Mucosa of rectum (tissue), 2 donors: ENCODE data around the gene NDUFS3.
A peak's percentile ranks its signal among the peaks of the same experiment; 100 is the strongest.
"Not testable (repeated sequence)": the region's sequence is repeated elsewhere in the genome, so short reads cannot be mapped to it uniquely, and the experiment has no call there.

ENCODE experiments used
- H3K27ac ChIP-seq, 2 donors: one replicate each; pipeline ENCODE4 v1.7.0; 2013; ENCODE audit warnings: inconsistent platforms in 2 of 2, low read depth in 2 of 2, low read length in 2 of 2
- H3K27me3 ChIP-seq, 2 donors: one replicate each; pipeline ENCODE4 v1.7.0; 2013; ENCODE audit warnings: low read length in 2 of 2; ENCODE audit not compliant: control insufficient read depth in 2 of 2, insufficient read depth in 2 of 2
- H3K36me3 ChIP-seq, 2 donors: one replicate each; pipeline ENCODE4 v1.7.0; 2013; ENCODE audit warnings: low read length in 2 of 2; ENCODE audit not compliant: control insufficient read depth in 2 of 2, insufficient read depth in 2 of 2
- H3K4me1 ChIP-seq, 2 donors: one replicate each; pipeline ENCODE4 v1.7.0; 2013; ENCODE audit warnings: low read length in 2 of 2, mild to moderate bottlenecking in 1 of 2; ENCODE audit not compliant: control insufficient read depth in 2 of 2, insufficient read depth in 2 of 2
- H3K4me3 ChIP-seq, 2 donors: one replicate each; pipeline ENCODE4 v1.7.0; 2013; ENCODE audit warnings: low read length in 2 of 2
- H3K9ac ChIP-seq, 2 donors: one replicate each; pipeline ENCODE4 v1.7.0; 2013; ENCODE audit warnings: low read length in 2 of 2, low read depth in 1 of 2, mild to moderate bottlenecking in 1 of 2
- H3K9me3 ChIP-seq, 2 donors: one replicate each; pipeline ENCODE4 v1.7.0; 2013; ENCODE audit warnings: low read length in 2 of 2; ENCODE audit not compliant: control insufficient read depth in 2 of 2
- donor health status: healthy.
- donor health status: Normal muscosa, but diverticular disease.

NDUFS3 gene

DNA sequence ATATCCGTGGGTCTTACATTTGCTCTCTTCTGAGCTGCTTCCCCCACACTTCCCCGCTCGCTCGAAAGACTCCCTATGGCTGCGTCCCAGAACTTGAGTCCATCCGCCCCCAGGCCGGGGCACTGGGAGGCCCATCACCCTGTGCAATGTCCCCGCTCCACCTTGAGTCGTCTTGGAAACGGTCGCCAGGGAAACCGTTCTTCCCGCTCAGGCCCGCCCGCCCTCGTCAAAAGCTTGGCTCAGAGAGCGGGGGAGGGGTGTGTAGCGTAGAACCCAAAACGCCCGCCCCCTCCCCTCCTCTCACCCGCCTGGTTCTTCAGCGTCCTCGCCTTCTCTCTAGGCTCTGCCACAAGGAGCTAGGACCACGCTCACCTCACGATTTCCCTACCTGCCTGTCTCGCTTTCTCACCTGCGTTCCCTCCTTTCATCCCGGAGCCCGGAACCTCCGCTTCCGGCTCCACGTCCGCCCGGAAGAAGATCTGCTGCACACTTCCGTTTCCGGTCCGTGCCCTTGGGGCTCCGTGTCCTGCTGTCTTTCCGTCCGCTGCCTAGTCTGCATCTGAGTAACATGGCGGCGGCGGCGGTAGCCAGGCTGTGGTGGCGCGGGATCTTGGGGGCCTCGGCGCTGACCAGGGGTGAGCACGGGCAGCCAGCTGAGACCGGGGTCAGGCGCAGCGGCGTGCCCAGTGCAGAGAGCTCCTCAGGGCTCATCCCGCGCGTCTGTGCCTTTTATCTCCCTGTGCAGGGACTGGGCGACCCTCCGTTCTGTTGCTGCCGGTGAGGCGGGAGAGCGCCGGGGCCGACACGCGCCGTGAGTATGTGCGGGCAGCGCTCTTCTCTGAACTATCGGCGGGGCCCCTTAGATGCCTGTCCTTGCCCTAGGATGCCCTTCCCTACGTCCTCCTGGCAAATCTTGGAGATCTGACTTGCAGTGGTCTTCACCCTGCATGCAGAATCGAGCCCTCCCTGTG is at the start of gene NDUFS3, which contains the start of gene KBTBD4:
Gene NDUFS3, plus strand, starts transcription at position 551 of the 971 bp plus-strand sequence. Its CDS starts 18 bp downstream, at position 569.
Gene KBTBD4, minus strand, starts transcription at position 447 of the 971 bp plus-strand sequence. Its CDS starts 19 bp downstream, at position 428.
- H3K27ac ChIP-seq, result peak within 1 kb of the TSS; percentile 86 to 88
- H3K4me3 ChIP-seq, result peak within 1 kb of the TSS; percentile 88 to 96
- peaks cover 26 to 44% of the 10 kb centered on the region in 2 donors for H3K36me3 ChIP-seq
- H3K27me3 ChIP-seq, result no peaks in the 10 kb centered on the region
- H3K9me3 ChIP-seq, result no peaks in the 10 kb centered on the region
- H3K9ac ChIP-seq, result peak within 1 kb of the TSS; percentile 86 to 99
- H3K4me1 ChIP-seq, result peaks cover 17 to 19% of the 10 kb centered on the region in 2 donors

DNA sequence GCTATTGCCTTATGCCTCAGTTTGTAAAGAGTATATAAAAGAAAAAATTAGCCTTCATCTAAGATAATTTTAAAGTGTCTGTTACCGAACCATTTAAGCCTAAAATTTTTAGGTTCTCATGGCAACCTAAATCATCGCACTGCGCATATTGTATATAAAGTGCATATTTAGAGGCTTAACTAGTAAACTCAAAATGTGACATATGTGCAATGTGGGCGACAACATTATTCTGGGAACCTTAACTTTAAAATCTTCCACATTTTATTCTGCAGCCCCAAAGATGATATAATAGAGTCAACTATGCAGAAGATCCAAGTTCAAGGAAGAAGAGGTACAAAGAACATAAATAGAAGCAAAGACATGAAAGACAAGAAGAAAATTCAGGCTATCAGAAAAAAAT is 48.9 kb upstream of the NDUFS3 start:
- Histone ChIP-seq H3K36me3 (peaks cover 0 to 5% of the 10 kb centered on the region in 2 donors), H3K4me1 (peaks cover 0 to 4% of the 10 kb centered on the region in 2 donors), H3K4me3 (no peak overlapping the region), H3K27me3 (no peaks in the 10 kb centered on the region), H3K9ac (no peak overlapping the region), H3K9me3 (no peaks in the 10 kb centered on the region), H3K27ac (no peak overlapping the region)

DNA sequence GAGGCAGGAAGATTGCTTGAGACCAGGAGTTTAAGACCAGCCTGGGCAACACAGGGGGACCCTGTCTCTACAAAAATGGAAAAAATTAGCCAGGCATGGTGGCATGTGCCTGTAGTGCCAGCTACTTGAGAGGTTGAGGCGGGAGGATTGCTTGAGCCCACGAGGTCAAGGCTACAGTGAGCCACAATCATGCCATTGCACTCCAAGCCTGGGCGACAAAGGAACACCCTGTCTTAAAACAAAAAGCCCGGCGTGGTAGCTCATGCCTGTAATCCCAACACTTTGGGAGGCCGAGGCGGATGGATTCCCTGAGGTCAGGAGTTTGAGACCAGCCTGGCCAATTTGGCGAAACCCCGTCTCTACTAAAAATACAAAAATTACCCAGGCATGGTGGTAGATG is 48.2 kb upstream of the NDUFS3 start:
- H3K27ac ChIP-seq, H3K36me3 ChIP-seq, H3K27me3 ChIP-seq, H3K9ac ChIP-seq, H3K9me3 ChIP-seq, H3K4me3 ChIP-seq, H3K4me1 ChIP-seq: not testable (repeated sequence)

DNA sequence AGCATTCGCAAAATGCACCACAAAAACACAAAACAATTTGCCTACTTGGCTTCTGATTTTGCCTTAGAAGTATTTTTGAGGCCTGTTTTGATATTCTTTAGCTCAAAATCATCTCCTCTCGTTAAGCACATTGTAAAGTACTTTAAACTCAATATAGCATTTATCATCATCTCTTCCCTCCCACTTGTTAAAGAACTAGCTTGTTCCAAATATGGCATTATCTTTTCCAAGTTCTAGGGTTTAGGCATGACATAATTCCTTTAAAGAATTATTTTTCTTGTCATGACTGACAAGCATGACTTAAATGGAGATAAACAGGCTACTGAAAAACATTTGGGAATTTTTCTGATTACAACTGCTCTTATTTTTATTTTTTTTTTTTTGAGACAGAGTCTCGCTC is 47.2 kb upstream of the NDUFS3 start:
- H3K27ac ChIP-seq, result no peak overlapping the region
- H3K9ac ChIP-seq, result no peak overlapping the region
- no peaks in the 10 kb centered on the region for H3K9me3 ChIP-seq
- no peaks in the 10 kb centered on the region for H3K27me3 ChIP-seq
- H3K4me1 ChIP-seq, result peaks cover 0 to 4% of the 10 kb centered on the region in 2 donors
- no peak overlapping the region for H3K4me3 ChIP-seq
- H3K36me3 ChIP-seq, result peaks cover 0 to 5% of the 10 kb centered on the region in 2 donors

DNA sequence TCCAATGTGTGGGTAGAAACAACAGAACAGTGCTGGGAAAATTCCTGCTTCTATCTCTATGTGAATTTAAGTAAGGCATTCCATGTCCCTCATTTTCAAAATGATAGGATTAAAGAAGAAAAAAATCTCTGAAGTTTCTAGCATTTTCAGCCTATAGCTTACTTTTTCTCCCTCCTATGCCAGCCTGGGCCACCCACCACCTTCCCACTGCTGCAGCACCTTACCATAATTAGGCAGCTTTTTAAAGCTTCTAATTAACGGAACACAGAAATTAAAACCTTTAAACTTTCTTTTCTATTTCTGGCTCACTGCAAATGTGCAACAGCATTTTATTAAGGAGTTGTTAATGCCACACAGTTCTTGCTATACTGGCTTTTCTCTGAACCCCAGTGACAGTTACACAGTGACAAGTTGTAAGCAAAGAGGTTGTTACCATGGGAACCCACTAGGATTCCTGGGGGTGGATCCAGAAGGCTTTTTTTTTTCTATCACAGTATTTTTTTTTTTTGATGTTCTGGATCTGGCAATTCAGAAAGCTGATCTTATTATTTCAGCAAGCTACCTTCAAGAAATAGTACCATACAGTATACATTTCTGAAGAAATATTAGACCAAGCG is 46.2 kb upstream of the NDUFS3 start:
- no peak overlapping the region for H3K27ac ChIP-seq

DNA sequence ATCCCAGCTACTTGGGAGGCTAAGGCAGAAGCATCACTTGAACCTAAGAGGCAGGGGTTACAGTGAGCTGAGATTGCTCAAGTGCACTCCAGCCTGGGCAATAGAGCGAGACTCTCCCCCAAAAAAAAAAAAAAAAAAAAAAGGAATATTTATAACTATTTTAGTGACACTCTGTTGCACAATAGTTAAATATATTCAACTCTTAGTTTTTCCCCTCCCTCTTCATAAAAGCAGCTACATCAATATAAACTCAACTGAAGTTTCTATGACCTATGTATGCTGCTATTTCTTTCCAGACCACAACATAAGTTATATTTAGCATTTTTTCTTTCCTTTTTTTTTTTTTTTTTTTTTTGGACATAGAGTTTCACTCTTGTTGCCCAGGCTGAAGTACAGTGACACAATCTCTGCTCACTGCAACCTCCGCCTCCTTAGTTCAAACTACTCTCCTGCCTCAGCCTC is 45.2 kb upstream of the NDUFS3 start:
- no peaks in the 10 kb centered on the region for H3K27me3 ChIP-seq
- no peak overlapping the region for H3K9ac ChIP-seq
- H3K27ac ChIP-seq, result no peak overlapping the region
- H3K36me3 ChIP-seq, result peaks cover 0 to 5% of the 10 kb centered on the region in 2 donors
- no peaks in the 10 kb centered on the region for H3K9me3 ChIP-seq
- H3K4me3 ChIP-seq, result no peak overlapping the region
- peaks cover 0 to 4% of the 10 kb centered on the region in 2 donors for H3K4me1 ChIP-seq

More for the DNA sequence above, 46.2 kb upstream of the NDUFS3 start:
- Histone ChIP-seq H3K4me1 (peaks cover 0 to 4% of the 10 kb centered on the region in 2 donors), H3K9ac (no peak overlapping the region), H3K36me3 (peaks cover 0 to 5% of the 10 kb centered on the region in 2 donors), H3K9me3 (no peaks in the 10 kb centered on the region), H3K27me3 (no peaks in the 10 kb centered on the region), H3K4me3 (no peak overlapping the region)

DNA sequence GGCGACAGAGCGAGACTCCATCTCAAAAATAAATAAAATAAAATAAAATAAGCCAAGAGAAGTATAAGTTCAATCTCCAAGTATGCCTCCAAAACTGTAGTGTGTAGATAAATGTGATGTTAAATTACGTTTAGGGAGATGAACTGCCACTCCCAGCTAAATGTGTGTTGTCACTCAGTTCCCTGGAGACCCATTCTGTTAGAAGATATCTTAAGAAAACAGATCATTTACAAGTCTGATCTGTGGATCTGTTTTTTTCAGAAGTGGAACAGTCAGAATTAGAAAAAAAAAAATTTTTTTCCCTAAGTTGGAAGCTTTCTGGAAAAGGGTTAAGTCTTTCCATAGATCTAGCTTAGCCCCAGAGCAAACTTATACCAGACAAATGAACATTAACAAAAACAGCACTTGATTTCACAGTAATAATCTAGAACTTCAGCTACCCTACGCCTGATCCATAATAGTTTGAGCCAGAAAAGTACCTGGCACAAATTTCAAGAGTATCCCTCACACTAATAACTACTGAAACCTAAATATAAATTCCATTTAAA is 44.1 kb upstream of the NDUFS3 start:
- H3K27me3 ChIP-seq, result no peaks in the 10 kb centered on the region
- no peak overlapping the region for H3K27ac ChIP-seq
- H3K36me3 ChIP-seq, result peaks cover 0 to 5% of the 10 kb centered on the region in 2 donors
- no peak overlapping the region for H3K4me3 ChIP-seq
- peaks cover 6 to 8% of the 10 kb centered on the region in 2 donors for H3K4me1 ChIP-seq
- H3K9ac ChIP-seq, result no peak overlapping the region
- no peaks in the 10 kb centered on the region for H3K9me3 ChIP-seq

DNA sequence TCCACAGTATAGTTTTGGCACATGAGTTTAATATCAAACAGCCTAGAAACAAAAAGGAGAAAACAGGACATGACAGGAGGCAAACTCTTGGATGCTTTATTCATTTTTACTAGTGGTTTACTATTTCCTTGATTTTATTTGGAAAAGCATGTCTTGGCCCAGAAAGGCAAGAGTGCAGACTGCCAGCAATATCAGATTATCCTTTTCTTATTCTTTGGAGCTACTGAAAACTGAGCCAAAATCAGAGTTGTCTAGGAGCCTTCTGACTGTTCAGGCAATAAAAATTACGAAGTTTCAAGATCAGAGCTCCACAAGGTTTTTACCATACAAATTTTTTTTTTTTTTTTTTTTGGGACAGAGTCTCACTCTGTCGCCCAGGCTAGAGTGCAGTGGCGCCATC is 42.0 kb upstream of the NDUFS3 start:
- H3K27ac ChIP-seq, result no peak overlapping the region
- peaks cover 0 to 1% of the 10 kb centered on the region in 2 donors for H3K36me3 ChIP-seq
- peaks cover 12 to 13% of the 10 kb centered on the region in 2 donors for H3K4me1 ChIP-seq
- no peaks in the 10 kb centered on the region for H3K9me3 ChIP-seq
- H3K4me3 ChIP-seq, result no peak overlapping the region
- H3K27me3 ChIP-seq, result no peaks in the 10 kb centered on the region
- no peak overlapping the region for H3K9ac ChIP-seq

DNA sequence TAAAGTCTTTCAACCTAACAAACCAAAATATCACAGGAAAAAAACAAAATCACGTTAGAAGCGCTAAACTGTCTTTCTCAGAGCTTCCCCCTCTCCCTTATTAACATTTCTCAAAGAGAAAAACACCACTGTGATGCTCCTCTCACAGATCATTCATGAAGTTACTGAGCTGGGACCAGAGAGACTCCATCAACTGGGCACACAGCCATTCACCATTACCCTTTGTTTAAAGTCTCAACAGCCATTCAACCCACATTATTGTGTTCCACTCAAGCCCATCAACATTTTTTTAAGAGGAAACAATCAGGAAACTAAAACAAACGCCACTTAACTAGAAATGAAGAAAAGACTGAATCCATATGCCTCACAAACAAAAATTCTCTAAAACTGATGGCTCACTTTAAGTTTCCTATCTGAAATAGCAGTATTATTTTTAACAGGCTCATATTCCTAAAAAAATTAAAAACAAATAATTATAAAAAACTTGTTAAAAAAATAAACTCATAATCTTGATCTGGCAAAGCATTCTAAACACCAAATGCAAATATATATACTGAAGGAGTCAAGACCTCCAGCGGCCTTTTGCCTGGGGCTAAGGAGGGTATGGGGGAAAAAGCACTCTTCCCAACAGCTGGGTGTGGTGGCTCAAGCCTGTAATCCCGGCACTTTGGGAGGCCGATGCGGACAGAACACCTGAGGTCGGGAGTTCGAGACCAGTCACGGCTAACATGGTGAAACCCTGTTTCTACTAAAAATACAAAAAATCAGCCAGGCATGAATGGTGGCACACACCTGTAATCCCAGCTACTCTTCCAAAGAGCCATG is 39.9 kb upstream of the NDUFS3 start:
- H3K9ac ChIP-seq, result no peak overlapping the region
- H3K4me3 ChIP-seq, result no peak overlapping the region
- no peaks in the 10 kb centered on the region for H3K27me3 ChIP-seq
- H3K36me3 ChIP-seq, result no peaks in the 10 kb centered on the region
- H3K4me1 ChIP-seq, result peaks cover 9 to 13% of the 10 kb centered on the region in 2 donors
- no peak overlapping the region for H3K27ac ChIP-seq
- no peaks in the 10 kb centered on the region for H3K9me3 ChIP-seq
